Smooth muscle cell (in vitro differentiated cells): ENCODE measurements around the gene FCRL6. TPM values are rescaled to one million over a fixed set of nuclear protein-coding genes. Genes with fewer than 3 reads are reported as not detected.

Experiments used
- DNase-seq: peaks from one replicate; lab custom pipeline; 2025; ENCODE audit not compliant: unreplicated experiment; lab: John Stamatoyannopoulos, UW
- H2AFZ ChIP-seq: fragments of 200-600 bp; sonication (generic); 2 replicates; pipeline ENCODE4 v1.6.0; 2016; ENCODE audit warnings: antibody characterized with exemption, low read depth, mild to moderate bottlenecking
- H3F3A ChIP-seq: fragments of 200-600 bp; sonication (generic); 2 replicates; pipeline ENCODE4 v1.6.0; 2017; ENCODE audit warnings: antibody characterized with exemption, low read depth
- H3K27ac ChIP-seq: fragments of 200-600 bp; sonication (generic); 2 replicates; pipeline ENCODE4 v1.5.1; 2016; ENCODE audit warnings: low read depth, mild to moderate bottlenecking
- H3K27me3 ChIP-seq: fragments of 200-600 bp; sonication (generic); 2 replicates; pipeline ENCODE4 v1.6.1; 2016; ENCODE audit warnings: low read depth, mild to moderate bottlenecking
- H3K36me3 ChIP-seq: fragments of 200-600 bp; sonication (generic); 2 replicates; pipeline ENCODE4 v1.5.1; 2016; ENCODE audit warnings: low read depth
- H3K4me1 ChIP-seq: fragments of 200-600 bp; sonication (generic); 2 replicates; pipeline ENCODE4 v1.5.1; 2016; ENCODE audit warnings: low read depth
- H3K4me2 ChIP-seq: fragments of 200-600 bp; sonication (generic); 2 replicates; pipeline ENCODE4 v1.6.0; 2016; ENCODE audit warnings: mild to moderate bottlenecking
- H3K4me3 ChIP-seq: fragments of 200-600 bp; sonication (generic); 2 replicates; pipeline ENCODE4 v1.5.1; 2016; ENCODE audit warnings: mild to moderate bottlenecking
- H3K79me2 ChIP-seq: fragments of 200-600 bp; sonication (generic); 2 replicates; pipeline ENCODE4 v1.6.0; 2016; ENCODE audit warnings: low read depth, mild to moderate bottlenecking
- H3K9ac ChIP-seq: fragments of 200-600 bp; sonication (generic); 2 replicates; pipeline ENCODE4 v1.6.0; 2016; ENCODE audit warnings: low read depth
- H3K9me3 ChIP-seq: fragments of 200-600 bp; sonication (generic); replicated peaks from 2 replicates; pipeline ENCODE4 v1.5.1; 2016; ENCODE audit warnings: low read depth
- H4K20me1 ChIP-seq: fragments of 200-600 bp; sonication (generic); 2 replicates; pipeline ENCODE4 v1.6.0; 2016; ENCODE audit warnings: low read depth
- CTCF ChIP-seq: fragments of 200-600 bp; sonication (generic); IDR thresholded peaks from 2 replicates; pipeline ENCODE4 v1.5.1; 2017; ENCODE audit warnings: borderline replicate concordance, mild to moderate bottlenecking, antibody characterized with exemption; ENCODE audit not compliant: insufficient read depth, poor library complexity, severe bottlenecking
- WGBS: methylation state at CpG from one replicate; pipeline ENCODE4 v1.1.7; 2016; ENCODE audit warnings: low lambda C conversion rate; 5-methylcytosine and 5-hydroxymethylcytosine counted together
- polyA plus RNA-seq: library from polyadenylated mRNA; unstranded; fragments of >200 nt; fragmentation: Nextera tagmentation; extraction: Ambion mirVana; gene quantifications from 2 replicates; pipeline ENCODE4 v1.2.1, GENCODE V29; 2016
- total RNA-seq: library from RNA; depleted of rRNA; stranded (reverse); fragments of >200 nt; gene quantifications from 2 replicates; pipeline ENCODE4 v1.2.3, GENCODE V29; 2014

FCRL6 gene
- total and polyA plus RNA-seq, 2 experiments from 2014 or later, result not detected

- no peak for TF ChIP-seq CTCF
- no peak overlapping the region for H3K27ac ChIP-seq
- no peaks in the 10 kb centered on the region for H3K36me3 ChIP-seq
- H2AFZ ChIP-seq, result no peak overlapping the region
- no peak for DNase-seq
- H3K4me1 ChIP-seq, result no peaks in the 10 kb centered on the region
- H3K79me2 ChIP-seq, result no peaks in the 10 kb centered on the region
- no peak overlapping the region for H3K9ac ChIP-seq
- H3K27me3 ChIP-seq, result no peaks in the 10 kb centered on the region
- no peaks in the 10 kb centered on the region for H3K9me3 ChIP-seq
- no peak overlapping the region for H3K4me3 ChIP-seq
- WGBS, result 94% methylated on average over 5 of the region's 5 CpGs
- H3K4me2 ChIP-seq, result no peak overlapping the region
- no peaks in the 10 kb centered on the region for H3F3A ChIP-seq
- no peaks in the 10 kb centered on the region for H4K20me1 ChIP-seq
Measured at GRCh38 chr1:159839116-159839849, 37.1 kb downstream of the FCRL6 start.

GRCh38 chr1:159841749-159842148 lies 39.6 kb downstream of the FCRL6 start:
- Histone ChIP-seq H3K4me1 (no peaks in the 10 kb centered on the region), H3K27ac (no peak overlapping the region), H3K27me3 (no peaks in the 10 kb centered on the region), H3K9ac (no peak overlapping the region), H3K36me3 (no peaks in the 10 kb centered on the region), H2AFZ (peak overlapping the region; percentile 72), H3K4me2 (no peak overlapping the region), H3K79me2 (no peaks in the 10 kb centered on the region), H3K4me3 (no peak overlapping the region), H3F3A (no peaks in the 10 kb centered on the region), H4K20me1 (no peaks in the 10 kb centered on the region), H3K9me3 (no peaks in the 10 kb centered on the region)
- WGBS, result 41% methylated on average over 2 of the region's 2 CpGs
- TF ChIP-seq CTCF, result no peak
- DNase-seq, result no peak

- no peak for DNase-seq
- H3F3A ChIP-seq, result no peaks in the 10 kb centered on the region
- 90% methylated on average over 4 of the region's 4 CpGs for WGBS
Measured at GRCh38 chr1:159843459-159843858, 41.3 kb downstream of the FCRL6 start.

More at GRCh38 chr1:159843459-159843858, 41.3 kb downstream of the FCRL6 start:
- Histone ChIP-seq H3K79me2 (no peaks in the 10 kb centered on the region), H2AFZ (no peak overlapping the region), H3K9ac (no peak overlapping the region), H3K27ac (no peak overlapping the region), H3K36me3 (no peaks in the 10 kb centered on the region), H3K27me3 (no peaks in the 10 kb centered on the region), H3K4me2 (no peak overlapping the region), H3K9me3 (no peaks in the 10 kb centered on the region), H3K4me1 (peaks cover 3% of the 10 kb centered on the region), H3K4me3 (no peak overlapping the region), H4K20me1 (no peaks in the 10 kb centered on the region)
- no peak for TF ChIP-seq CTCF
